OCI-LY3 (cell line): ENCODE data around the gene SH3TC2.

ENCODE experiments used
- H2AFZ ChIP-seq: fragments of 200-600, 300-600 bp; shearing (Covaris generic); 2 replicates; pipeline ENCODE4 v1.6.0; 2014; ENCODE audit warnings: antibody characterized with exemption, low read depth, low read length
- H3K27ac ChIP-seq: fragments of 200-600, 300-600 bp; sonication (generic); 2 replicates; pipeline ENCODE4 v1.5.1; 2014; ENCODE audit warnings: mild to moderate bottlenecking, low read length, moderate library complexity, mixed read lengths
- H3K27me3 ChIP-seq: fragments of 200-600, 300-600 bp; sonication (generic); 2 replicates; pipeline ENCODE4 v1.6.1; 2014; ENCODE audit warnings: low read depth, low read length, mixed read lengths
- H3K36me3 ChIP-seq: fragments of 200-600, 300-600 bp; sonication (generic); replicated peaks from 2 replicates; pipeline ENCODE3; 2014; ENCODE audit warnings: low read depth, low read length, mixed read lengths
- H3K4me1 ChIP-seq: fragments of 300-600, 200-600 bp; sonication (generic); 2 replicates; pipeline ENCODE4 v1.6.1; 2014; ENCODE audit warnings: low read length, mixed read lengths
- H3K4me2 ChIP-seq: fragments of 200-600, 300-600 bp; sonication (generic); 2 replicates; pipeline ENCODE4 v1.6.1; 2014; ENCODE audit warnings: low read length, mixed read lengths
- H3K4me3 ChIP-seq: fragments of 300-600, 200-600 bp; sonication (generic); 2 replicates; pipeline ENCODE4 v1.5.1; 2014; ENCODE audit warnings: antibody characterized with exemption, mild to moderate bottlenecking, low read length, moderate library complexity
- H3K79me2 ChIP-seq: fragments of 300-600, 200-600 bp; shearing (Covaris generic); 2 replicates; pipeline ENCODE4 v1.6.1; 2014; ENCODE audit warnings: mild to moderate bottlenecking, low read length, mixed read lengths
- H3K9ac ChIP-seq: fragments of 300-600, 200-600 bp; shearing (Covaris generic); 2 replicates; pipeline ENCODE4 v1.6.0; 2014; ENCODE audit warnings: mild to moderate bottlenecking, low read length, moderate library complexity
- H3K9me3 ChIP-seq: fragments of 200-600, 300-600 bp; shearing (Covaris generic); 2 replicates; pipeline ENCODE4 v1.6.1; 2014; ENCODE audit warnings: low read length, mixed read lengths; ENCODE audit not compliant: insufficient read depth
- H4K20me1 ChIP-seq: fragments of 200-600, 300-600 bp; sonication (generic); 2 replicates; pipeline ENCODE4 v1.6.1; 2016; ENCODE audit warnings: low read length, mixed read lengths; ENCODE audit not compliant: insufficient read depth
- CTCF ChIP-seq: fragments of 200-600, 300-600 bp; sonication (generic); IDR thresholded peaks from 2 replicates; pipeline ENCODE4 v1.5.1; 2014; ENCODE audit warnings: antibody characterized with exemption, low read length, low read depth
- EZH2phosphoT487 ChIP-seq: fragments of 200-600 bp; shearing (Covaris generic); IDR thresholded peaks from 2 replicates; pipeline ENCODE4 v1.6.1; 2018; ENCODE audit warnings: antibody characterized with exemption, mixed run types, low read depth

The SH3TC2 gene

DNA sequence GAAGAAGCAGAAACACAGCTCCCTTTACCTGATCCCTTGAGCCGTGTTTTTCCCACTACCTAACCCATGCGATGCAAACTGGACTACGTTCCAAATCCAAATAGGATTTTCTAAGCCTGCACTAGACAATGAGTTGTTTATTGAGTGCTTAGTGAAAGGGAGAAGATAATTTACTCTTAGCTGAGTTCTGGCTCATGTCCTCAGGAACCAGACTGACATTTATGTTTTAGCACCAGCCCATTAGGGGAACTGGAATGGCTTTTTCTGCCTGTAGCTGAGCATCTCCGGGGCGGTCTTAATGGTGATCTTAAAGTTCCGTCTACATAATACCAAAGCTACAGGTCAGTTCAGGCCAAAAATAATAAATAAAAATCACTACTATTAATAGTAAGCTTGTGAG is 81.5 kb downstream of the SH3TC2 start:
- H3K27me3 ChIP-seq: peaks cover 15% of the 10 kb centered on the region; the same call in 1 of the 2 replicates
- no peaks in the 10 kb centered on the region for H3K9me3 ChIP-seq
- H3K9ac ChIP-seq: no peak overlapping the region
- H3K27ac ChIP-seq: no peak overlapping the region
- no peak overlapping the region for H3K4me2 ChIP-seq
- no peaks in the 10 kb centered on the region for H4K20me1 ChIP-seq
- no peak overlapping the region for H3K4me3 ChIP-seq
- H3K36me3 ChIP-seq: no peaks in the 10 kb centered on the region
- TF ChIP-seq EZH2phosphoT487 (no peak), CTCF (no peak)
- H3K4me1 ChIP-seq: no peaks in the 10 kb centered on the region
- no peak overlapping the region for H2AFZ ChIP-seq
- H3K79me2 ChIP-seq: no peaks in the 10 kb centered on the region

GRCh38 chr5:148980731-148981130 is 82.1 kb downstream of the SH3TC2 start:
- Histone ChIP-seq H3K79me2 (no peaks in the 10 kb centered on the region), H3K4me3 (no peak overlapping the region), H3K4me2 (no peak overlapping the region), H3K27ac (no peak overlapping the region), H3K4me1 (no peaks in the 10 kb centered on the region), H2AFZ (no peak overlapping the region), H3K9me3 (no peaks in the 10 kb centered on the region), H3K27me3 (peaks cover 15% of the 10 kb centered on the region; the same call in 1 of the 2 replicates), H3K9ac (no peak overlapping the region), H3K36me3 (no peaks in the 10 kb centered on the region), H4K20me1 (no peaks in the 10 kb centered on the region)
- TF ChIP-seq CTCF: no peak
- TF ChIP-seq EZH2phosphoT487: no peak

DNA sequence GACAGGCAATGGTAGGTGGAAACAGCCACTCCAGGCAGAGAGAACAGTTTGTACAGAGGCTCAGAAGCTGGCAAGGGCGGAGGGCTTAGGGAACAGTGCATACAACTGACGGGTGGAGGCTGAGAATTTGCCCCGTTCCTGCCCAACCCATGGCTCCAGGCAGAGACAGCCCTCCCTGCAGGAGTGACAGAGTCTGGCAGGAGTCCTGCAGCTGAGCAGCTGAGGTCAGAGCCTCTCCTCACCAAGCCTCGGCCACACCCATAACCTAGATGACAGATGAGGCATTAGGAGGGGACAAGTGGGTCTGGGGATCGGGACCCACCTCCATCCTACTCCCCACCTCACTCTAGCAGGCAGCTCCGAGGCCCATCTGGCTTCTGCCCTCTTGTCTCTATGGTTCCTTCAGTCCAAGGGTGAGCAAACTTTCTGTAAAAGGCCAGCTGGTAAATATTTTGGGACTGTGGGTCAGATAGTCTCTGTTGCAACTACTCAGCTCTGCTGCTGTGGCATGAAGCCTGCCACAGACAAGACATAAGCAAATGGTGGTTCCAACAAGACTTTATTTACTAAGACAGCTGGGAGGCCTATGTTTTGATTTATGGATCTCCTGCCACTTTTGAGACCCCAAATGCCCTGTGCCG is 83.7 kb downstream of the SH3TC2 start:
- no peaks in the 10 kb centered on the region for H3K79me2 ChIP-seq
- no peaks in the 10 kb centered on the region for H3K9me3 ChIP-seq
- H3K36me3 ChIP-seq: no peaks in the 10 kb centered on the region
- H4K20me1 ChIP-seq: no peaks in the 10 kb centered on the region
- no peak overlapping the region for H3K9ac ChIP-seq
- no peaks in the 10 kb centered on the region for H3K4me1 ChIP-seq
- peaks cover 15% of the 10 kb centered on the region; the same call in 1 of the 2 replicates for H3K27me3 ChIP-seq
- H3K4me3 ChIP-seq: no peak overlapping the region
- TF ChIP-seq EZH2phosphoT487 (no peak), CTCF (no peak)
- H3K4me2 ChIP-seq: no peak overlapping the region
- no peak overlapping the region for H2AFZ ChIP-seq
- no peak overlapping the region for H3K27ac ChIP-seq

- Histone ChIP-seq H3K4me1 (no peaks in the 10 kb centered on the region), H3K27ac (no peak overlapping the region), H3K9me3 (no peaks in the 10 kb centered on the region), H4K20me1 (no peaks in the 10 kb centered on the region), H3K4me3 (no peak overlapping the region), H2AFZ (no peak overlapping the region), H3K27me3 (peaks cover 11% of the 10 kb centered on the region; the same call in 1 of the 2 replicates), H3K79me2 (no peaks in the 10 kb centered on the region), H3K36me3 (no peaks in the 10 kb centered on the region), H3K4me2 (no peak overlapping the region), H3K9ac (no peak overlapping the region)
- TF ChIP-seq EZH2phosphoT487: no peak
- TF ChIP-seq CTCF: no peak
These were observed 84.3 kb downstream of the SH3TC2 start for GRCh38 chr5:148978370-148979082.
